Naive thymus-derived CD4-positive, alpha-beta T cell (primary cell): ENCODE data around the gene CACHD1. TPM values are rescaled to one million over a fixed set of nuclear protein-coding genes. Genes with fewer than 3 reads are reported as not detected.

ENCODE experiments used
- ATAC-seq: fragments of 150-1000 bp; cut with Tn5 transposase; 2 replicates; pipeline ENCODE4 v1.10.0; 2021; ENCODE audit warnings: mild to moderate bottlenecking, moderate library complexity
- CTCF ChIA-PET: fragments of 350-600 bp; sonication (Branson Sonifier 250); formaldehyde crosslinking; loops from one replicate; lab custom pipeline; 2021; ENCODE audit warnings: antibody characterized with exemption; lab: Charles Lee
- POLR2A ChIA-PET: fragments of 350-600 bp; sonication (Branson Sonifier 250); formaldehyde crosslinking; loops from one replicate; lab custom pipeline; 2021; ENCODE audit warnings: antibody characterized with exemption, inconsistent platforms; lab: Charles Lee
- DNase-seq, 9 donors: peaks; one replicate each; pipeline versions ENCODE4 v3.0.0 to v3.0.0-alpha.2; 2020 to 2022; ENCODE audit warnings: mixed read lengths in 1 of 9
- H3K27ac ChIP-seq: one replicate; pipeline ENCODE4 v1.7.0; 2013; ENCODE audit warnings: mild to moderate bottlenecking, low read depth, low read length, moderate library complexity
- H3K27me3 ChIP-seq, 2 donors: one replicate each; pipeline ENCODE4 v1.7.0; 2013; ENCODE audit warnings: low read length in 2 of 2, mild to moderate bottlenecking in 2 of 2, moderate library complexity in 2 of 2; ENCODE audit not compliant: control insufficient read depth in 2 of 2, insufficient read depth in 2 of 2
- H3K36me3 ChIP-seq, 3 experiments: 1 replicate in 2 of 3; 2 replicates in 1 of 3; pipeline ENCODE4 v1.7.0; 2013; ENCODE audit warnings: low read length in 3 of 3, mild to moderate bottlenecking in 3 of 3, moderate library complexity in 1 of 3; ENCODE audit not compliant: insufficient read depth in 3 of 3, control insufficient read depth in 2 of 3
- H3K4me1 ChIP-seq, 2 donors: one replicate each; pipeline ENCODE4 v1.7.0; 2013; ENCODE audit warnings: low read length in 2 of 2, mild to moderate bottlenecking in 2 of 2, moderate library complexity in 1 of 2; ENCODE audit not compliant: control insufficient read depth in 2 of 2, insufficient read depth in 2 of 2
- H3K4me3 ChIP-seq: 2 replicates; pipeline ENCODE4 v1.7.0; 2013; ENCODE audit warnings: mild to moderate bottlenecking, low read length
- H3K9me3 ChIP-seq, 3 experiments: 1 replicate in 2 of 3; 2 replicates in 1 of 3; pipeline ENCODE4 v1.7.0; 2013; ENCODE audit warnings: low read length in 3 of 3; ENCODE audit not compliant: control insufficient read depth in 2 of 3
- H3K27ac Mint-ChIP-seq, 9 donors: one replicate each; pipeline ENCODE4 v1.8.0; 2020 to 2022; ENCODE audit warnings: mixed read lengths in 9 of 9, mild to moderate bottlenecking in 8 of 9, moderate library complexity in 5 of 9, inconsistent platforms in 2 of 9
- H3K27me3 Mint-ChIP-seq, 5 donors: one replicate each; pipeline ENCODE4 v1.8.0; 2021 to 2022; ENCODE audit warnings: mixed read lengths in 5 of 5, mild to moderate bottlenecking in 1 of 5
- H3K36me3 Mint-ChIP-seq, 5 donors: one replicate each; pipeline ENCODE4 v1.8.0; 2020 to 2022; ENCODE audit warnings: mixed read lengths in 5 of 5, mild to moderate bottlenecking in 3 of 5, inconsistent platforms in 1 of 5
- H3K4me1 Mint-ChIP-seq, 7 donors: one replicate each; pipeline ENCODE4 v1.8.0; 2020 to 2022; ENCODE audit warnings: mixed read lengths in 7 of 7, mild to moderate bottlenecking in 3 of 7, inconsistent platforms in 1 of 7
- H3K4me3 Mint-ChIP-seq, 10 donors: one replicate each; pipeline ENCODE4 v1.8.0; 2020 to 2022; ENCODE audit warnings: mild to moderate bottlenecking in 10 of 10, mixed read lengths in 10 of 10, moderate library complexity in 6 of 10, inconsistent platforms in 2 of 10
- H3K9me3 Mint-ChIP-seq, 11 donors: one replicate each; pipeline ENCODE4 v1.8.0; 2020 to 2022; ENCODE audit warnings: mixed read lengths in 11 of 11, mild to moderate bottlenecking in 4 of 11, inconsistent platforms in 1 of 11, moderate library complexity in 1 of 11
- intact Hi-C, 2 donors: fragments of 100-400 bp; cut with micrococcal nuclease; formaldehyde crosslinking; loops; one replicate each; pipeline ENCODE4 v1.15.1; 2023
- polyA plus RNA-seq, 2 donors: library from polyadenylated mRNA; unstranded; fragments of 300-500 nt; fragmentation: Illumina TruSeq; gene quantifications; one replicate each; pipeline ENCODE4 v1.2.3, GENCODE V29; 2021
- total RNA-seq, 6 experiments: library from RNA in 5 of 6; stranded (reverse) in 5 of 6; gene quantifications; 1 replicate in 5 of 6; 2 replicates in 1 of 6; pipeline ENCODE4 v1.2.3 and lab custom pipeline; 2021 to 2026

CACHD1 gene
- total and polyA plus RNA-seq, 7 experiments from 2014 or later = 0.15 to 9.0 (median 3.4) TPM

GRCh38 chr1:64497088-64497883 lies 27.4 kb downstream of the CACHD1 start:
- H3K27me3 ChIP-seq = no peaks in the 10 kb centered on the region
- H3K4me3 ChIP-seq = no peak overlapping the region
- ATAC-seq (no peak), DNase-seq (no peak)
- Mint-ChIP-seq H3K27me3 (peaks cover 0 to 23% (median 4%) of the 10 kb centered on the region in 5 donors), H3K4me1 (peaks cover 0 to 72% (median 18%) of the 10 kb centered on the region in 7 donors), H3K27ac (no peak overlapping the region), H3K36me3 (peaks cover 0 to 7% (median 0%) of the 10 kb centered on the region in 5 donors), H3K9me3 (no peaks in the 10 kb centered on the region), H3K4me3 (no peak overlapping the region)
- ChIA-PET CTCF (interaction anchor here (0.7 to 1.6 kb wide), 2 partner anchors 9 to 179 kb away, joined by 3 to 5 read pairs; no protein-coding TSS in a partner anchor), POLR2A (interaction anchor here (0.6 kb wide), 1 partner anchor 860 kb away, joined by 3 read pairs; no protein-coding TSS in a partner anchor)
- no peaks in the 10 kb centered on the region for H3K9me3 ChIP-seq
- H3K27ac ChIP-seq = no peak overlapping the region
- intact Hi-C loops = no loop called here
- H3K36me3 ChIP-seq = no peaks in the 10 kb centered on the region
- H3K4me1 ChIP-seq = no peaks in the 10 kb centered on the region

GRCh38 chr1:64498325-64498724 lies 28.4 kb downstream of the CACHD1 start:
- ChIA-PET POLR2A (interaction anchor here (0.7 to 0.9 kb wide), 3 partner anchors 32 to 1086 kb away, joined by 3 to 6 read pairs (median 4); no protein-coding TSS in a partner anchor), CTCF (interaction anchor here (1.8 kb wide), 1 partner anchor 80 kb away, joined by 4 read pairs; no protein-coding TSS in a partner anchor)
- intact Hi-C loops = no loop called here
- Mint-ChIP-seq H3K36me3 (peaks cover 0 to 7% (median 0%) of the 10 kb centered on the region in 5 donors), H3K27me3 (peaks cover 0 to 25% (median 6%) of the 10 kb centered on the region in 5 donors), H3K4me3 (no peak overlapping the region), H3K9me3 (no peaks in the 10 kb centered on the region), H3K4me1 (peaks cover 0 to 75% (median 18%) of the 10 kb centered on the region in 7 donors), H3K27ac (no peak overlapping the region)
- no peak overlapping the region for H3K4me3 ChIP-seq
- no peak overlapping the region for H3K27ac ChIP-seq
- no peaks in the 10 kb centered on the region for H3K36me3 ChIP-seq
- no peak for ATAC-seq
- no peaks in the 10 kb centered on the region for H3K9me3 ChIP-seq
- H3K4me1 ChIP-seq = no peaks in the 10 kb centered on the region
- no peaks in the 10 kb centered on the region for H3K27me3 ChIP-seq
- no peak for DNase-seq

- ATAC-seq (no peak), DNase-seq (no peak)
- ChIA-PET CTCF (interaction anchor here (0.7 to 2.1 kb wide), 5 partner anchors 12 to 178 kb away, joined by 3 to 5 read pairs (median 4); no protein-coding TSS in a partner anchor), POLR2A (no interaction called here)
- Mint-ChIP-seq H3K36me3 (peaks cover 0 to 7% (median 0%) of the 10 kb centered on the region in 5 donors), H3K27me3 (peaks cover 0 to 21% (median 6%) of the 10 kb centered on the region in 5 donors), H3K27ac (no peak overlapping the region), H3K4me1 (peaks cover 0 to 75% (median 18%) of the 10 kb centered on the region in 7 donors), H3K4me3 (peak overlapping the region in 1 of 10 donors; percentile 34), H3K9me3 (no peaks in the 10 kb centered on the region)
- Histone ChIP-seq H3K9me3 (no peaks in the 10 kb centered on the region), H3K27ac (no peak overlapping the region), H3K36me3 (no peaks in the 10 kb centered on the region), H3K4me3 (no peak overlapping the region), H3K27me3 (no peaks in the 10 kb centered on the region), H3K4me1 (no peaks in the 10 kb centered on the region)
- intact Hi-C loops = no loop called here
These were observed 29.1 kb downstream of the CACHD1 start for GRCh38 chr1:64499011-64499410.

GRCh38 chr1:64499966-64500365 lies 30.0 kb downstream of the CACHD1 start:
- POLR2A ChIA-PET = interaction anchor here (0.6 kb wide), 1 partner anchor 45 kb away, joined by 4 read pairs; no protein-coding TSS in a partner anchor
- H3K9me3 Mint-ChIP-seq = no peaks in the 10 kb centered on the region
- intact Hi-C loops = loop anchor here in 1 of 2 donors (1.0 to 5.0 kb wide), 2 partner anchors 82 to 175 kb away; no protein-coding TSS in a partner anchor

GRCh38 chr1:64502083-64502482 lies 32.2 kb downstream of the CACHD1 start:
- no peak for ATAC-seq
- CTCF ChIA-PET = interaction anchor here (1.0 kb wide), 1 partner anchor 10 kb away, joined by 3 read pairs; no protein-coding TSS in a partner anchor
- intact Hi-C loops = loop anchor here in 1 of 2 donors (5.0 kb wide), 1 partner anchor 80 kb away; no protein-coding TSS in a partner anchor

More at GRCh38 chr1:64499966-64500365, 30.0 kb downstream of the CACHD1 start:
- Histone ChIP-seq H3K9me3 (no peaks in the 10 kb centered on the region), H3K27me3 (no peaks in the 10 kb centered on the region), H3K4me3 (no peak overlapping the region), H3K36me3 (no peaks in the 10 kb centered on the region), H3K27ac (no peak overlapping the region), H3K4me1 (peaks cover 0 to 5% of the 10 kb centered on the region in 2 donors)
- CTCF ChIA-PET = interaction anchor here (0.7 to 2.1 kb wide), 9 partner anchors 13 to 177 kb away, joined by 3 to 5 read pairs (median 4); no protein-coding TSS in a partner anchor
- peak overlapping the region in 1 of 9 donors; percentile 1 for H3K27ac Mint-ChIP-seq
- ATAC-seq (peak; percentile 57), DNase-seq (peak in 4 of 9 donors; percentile 16 to 38 (median 32))
- H3K36me3 Mint-ChIP-seq = peaks cover 0 to 7% (median 0%) of the 10 kb centered on the region in 5 donors
- H3K4me3 Mint-ChIP-seq = no peak overlapping the region
- H3K4me1 Mint-ChIP-seq = peaks cover 0 to 75% (median 13%) of the 10 kb centered on the region in 7 donors
- peaks cover 0 to 16% (median 3%) of the 10 kb centered on the region in 5 donors for H3K27me3 Mint-ChIP-seq

GRCh38 chr1:64502931-64503330 lies 33.0 kb downstream of the CACHD1 start:
- no peaks in the 10 kb centered on the region for H3K36me3 ChIP-seq
- H3K4me3 ChIP-seq = no peak overlapping the region
- peak overlapping the region in 1 of 10 donors; percentile 41 for H3K4me3 Mint-ChIP-seq
- H3K27me3 ChIP-seq = no peaks in the 10 kb centered on the region
- peaks cover 4 to 72% (median 31%) of the 10 kb centered on the region in 7 donors for H3K4me1 Mint-ChIP-seq
- ATAC-seq = no peak
- peaks cover 0 to 28% (median 3%) of the 10 kb centered on the region in 5 donors for H3K27me3 Mint-ChIP-seq
- H3K9me3 Mint-ChIP-seq = no peaks in the 10 kb centered on the region
- intact Hi-C loops = loop anchor here in 1 of 2 donors (5.0 kb wide), 1 partner anchor 79 kb away; no protein-coding TSS in a partner anchor
- no peak for DNase-seq
- H3K27ac Mint-ChIP-seq = peak overlapping the region in 1 of 9 donors; percentile 36
- no peaks in the 10 kb centered on the region for H3K9me3 ChIP-seq
- H3K36me3 Mint-ChIP-seq = peaks cover 0 to 4% (median 0%) of the 10 kb centered on the region in 5 donors
- peaks cover 0 to 7% of the 10 kb centered on the region in 2 donors for H3K4me1 ChIP-seq
- ChIA-PET CTCF (no interaction called here), POLR2A (no interaction called here)
- no peak overlapping the region for H3K27ac ChIP-seq

More at GRCh38 chr1:64502083-64502482, 32.2 kb downstream of the CACHD1 start:
- peak overlapping the region in 2 of 9 donors; percentile 28 to 65 for H3K27ac Mint-ChIP-seq
- H3K36me3 Mint-ChIP-seq = peaks cover 0 to 4% (median 0%) of the 10 kb centered on the region in 5 donors
- no peaks in the 10 kb centered on the region for H3K36me3 ChIP-seq
- H3K4me1 Mint-ChIP-seq = peaks cover 4 to 70% (median 24%) of the 10 kb centered on the region in 7 donors
- H3K27me3 Mint-ChIP-seq = peaks cover 0 to 22% (median 3%) of the 10 kb centered on the region in 5 donors
- no peak for DNase-seq
- H3K27me3 ChIP-seq = no peaks in the 10 kb centered on the region
- H3K27ac ChIP-seq = no peak overlapping the region
- no peaks in the 10 kb centered on the region for H3K9me3 ChIP-seq
- no peaks in the 10 kb centered on the region for H3K9me3 Mint-ChIP-seq
- no peak overlapping the region for H3K4me3 ChIP-seq
- POLR2A ChIA-PET = interaction anchor here (1.4 kb wide), 1 partner anchor 37 kb away, joined by 4 read pairs; no protein-coding TSS in a partner anchor
- peaks cover 0 to 7% of the 10 kb centered on the region in 2 donors for H3K4me1 ChIP-seq
- no peak overlapping the region for H3K4me3 Mint-ChIP-seq
